HG03457 (cell line): Measurements from ENCODE around the gene COL1A1.

ENCODE experiments used
- ATAC-seq: cut with Tn5 transposase; IDR thresholded peaks from one replicate; pipeline ENCODE4 v1.9.1; 2021; ENCODE audit warnings: moderate number of reproducible peaks; ENCODE audit not compliant: unreplicated experiment

COL1A1 gene

GRCh38 chr17:50201276-50201854 is at the start of gene COL1A1:
Gene COL1A1 (minus strand): TSS chr17:50201631. CDS start chr17:50201513, 118 bp downstream.
- no peak for ATAC-seq

GRCh38 chr17:50248255-50248654 is 46.8 kb upstream of the COL1A1 start:
- no peak for ATAC-seq

GRCh38 chr17:50244771-50245170 is 43.3 kb upstream of the COL1A1 start:
- ATAC-seq = no peak

GRCh38 chr17:50241431-50241830 is 40.0 kb upstream of the COL1A1 start:
- ATAC-seq = no peak

- no peak for ATAC-seq
Measured at GRCh38 chr17:50240851-50241250, 39.4 kb upstream of the COL1A1 start.

- no peak for ATAC-seq
Measured at GRCh38 chr17:50239937-50240336, 38.5 kb upstream of the COL1A1 start.

GRCh38 chr17:50238601-50239280 is 37.3 kb upstream of the COL1A1 start:
- ATAC-seq = no peak

- ATAC-seq = no peak
Measured at GRCh38 chr17:50237901-50238300, 36.5 kb upstream of the COL1A1 start.

- no peak for ATAC-seq
Measured at GRCh38 chr17:50234581-50234980, 33.1 kb upstream of the COL1A1 start.

- no peak for ATAC-seq
Measured at GRCh38 chr17:50225701-50226240, 24.3 kb upstream of the COL1A1 start.

- ATAC-seq = no peak
Measured at GRCh38 chr17:50222922-50223321, 21.5 kb upstream of the COL1A1 start.

GRCh38 chr17:50221864-50222545 is 20.6 kb upstream of the COL1A1 start:
- ATAC-seq = no peak

GRCh38 chr17:50221266-50221863 is 19.9 kb upstream of the COL1A1 start:
- no peak for ATAC-seq

- ATAC-seq = no peak
Measured at GRCh38 chr17:50220811-50221210, 19.4 kb upstream of the COL1A1 start.

GRCh38 chr17:50219939-50220465 is 18.6 kb upstream of the COL1A1 start:
- no peak for ATAC-seq

GRCh38 chr17:50219342-50219741 is 17.9 kb upstream of the COL1A1 start:
- ATAC-seq = no peak

- no peak for ATAC-seq
Measured at GRCh38 chr17:50218771-50219315, 17.4 kb upstream of the COL1A1 start.

GRCh38 chr17:50218071-50218759 is 16.8 kb upstream of the COL1A1 start:
- ATAC-seq = no peak

GRCh38 chr17:50217591-50217990 is 16.2 kb upstream of the COL1A1 start:
- ATAC-seq = no peak

- ATAC-seq = no peak
Measured at GRCh38 chr17:50214976-50215760, 13.7 kb upstream of the COL1A1 start.
